Measurements from ENCODE around the gene TGFBR1. TPM values are rescaled to one million over a fixed set of nuclear protein-coding genes. Genes with fewer than 3 reads are reported as not detected.
"Not testable (repeated sequence)": the region's sequence is repeated elsewhere in the genome, so short reads cannot be mapped to it uniquely, and the experiment has no call there.

TGFBR1 gene
- total and polyA plus RNA-seq, 10 donors: 8.9 to 60.8 (median 45.4) TPM

DNA sequence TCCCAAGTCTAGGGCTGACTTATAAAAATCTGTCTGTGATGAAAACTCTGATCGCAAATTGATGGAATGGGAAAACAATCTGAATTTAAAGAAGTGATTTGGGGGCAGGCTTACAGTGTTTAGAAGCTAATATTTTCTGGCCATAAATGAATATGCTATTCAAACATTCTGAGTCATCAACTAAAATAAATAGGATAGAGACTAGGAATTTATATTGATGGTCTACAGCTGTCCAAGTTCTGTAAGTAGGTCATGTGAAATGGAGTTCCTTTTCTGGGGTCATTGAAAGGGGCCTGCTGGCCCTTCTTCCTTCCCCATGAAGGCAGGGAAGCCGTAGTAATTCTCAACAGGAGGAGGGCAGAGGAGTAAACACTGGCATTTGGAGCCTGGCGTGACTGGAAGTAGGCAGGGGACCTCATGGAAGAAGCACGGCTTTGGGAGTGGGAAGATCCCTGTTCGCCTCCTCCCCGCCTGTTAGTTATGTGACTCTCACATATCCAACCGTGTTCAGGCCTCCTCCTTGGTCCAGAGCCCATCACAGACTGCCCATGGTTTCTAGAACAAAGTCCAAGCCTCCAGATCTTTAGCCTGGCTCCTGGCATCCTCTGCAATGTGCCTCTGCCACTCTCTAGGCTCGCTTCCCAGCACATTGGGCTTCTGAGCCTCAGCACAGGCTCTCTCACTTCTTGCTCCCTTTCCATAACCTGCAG lies 85.1 kb downstream of the TGFBR1 start:
- Histone ChIP-seq H3K27ac (peak overlapping the region in 4 of 8 donors; percentile 6 to 51 (median 26)), H3K4me1 (peaks cover 0 to 19% (median 12%) of the 10 kb centered on the region in 6 donors), H3K36me3 (no peaks in the 10 kb centered on the region), H3K27me3 (replicated peaks in 1 of 7) (no peaks in the 10 kb centered on the region), H3K4me3 (no peak overlapping the region), H3K9me3 (no peaks in the 10 kb centered on the region)
- intact Hi-C loops (cut with DNase I; ENCODE audit: low total_unique reads): no loop called here
- 71 to 86% (median 78%) methylated on average over 8 of the region's 8 CpGs for WGBS, 5 donors
- no peak for TF ChIP-seq POLR2A (IDR thresholded peaks at IDR 0.05)
- no peak for DNase-seq

DNA sequence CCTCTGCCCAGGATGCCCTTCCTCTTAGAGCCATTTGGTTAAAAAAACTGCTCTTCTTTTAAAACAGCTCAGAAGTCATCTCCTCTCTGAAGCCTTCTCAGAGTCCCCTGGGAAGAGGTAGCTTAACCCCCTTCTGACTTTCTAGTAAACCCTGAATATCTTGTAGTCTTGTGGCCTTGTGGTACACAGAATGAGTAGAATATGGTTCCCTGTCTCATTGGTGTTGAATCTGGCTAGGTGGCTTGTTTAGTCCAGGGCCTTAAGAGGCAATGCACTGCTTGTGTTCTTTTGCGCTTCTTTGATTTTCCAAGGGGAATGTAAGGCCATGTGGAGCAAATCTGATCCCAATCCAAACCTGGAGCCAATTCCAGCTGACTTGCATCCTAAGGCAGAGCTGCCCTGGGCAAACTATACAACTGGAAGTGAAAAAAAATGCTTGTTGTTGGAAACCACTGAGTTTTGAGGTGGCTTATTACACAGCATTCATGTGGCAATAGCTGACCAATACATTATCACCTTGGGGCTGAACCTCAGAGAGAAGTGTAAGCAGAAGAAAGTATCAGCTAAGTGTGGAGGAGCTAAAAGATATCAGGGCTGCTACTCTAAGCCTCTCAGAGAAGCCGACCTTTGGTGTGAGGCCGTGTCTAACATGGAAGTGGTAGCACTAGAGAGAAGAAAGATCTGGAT lies 85.8 kb downstream of the TGFBR1 start:
- TF ChIP-seq, protein P1, sequence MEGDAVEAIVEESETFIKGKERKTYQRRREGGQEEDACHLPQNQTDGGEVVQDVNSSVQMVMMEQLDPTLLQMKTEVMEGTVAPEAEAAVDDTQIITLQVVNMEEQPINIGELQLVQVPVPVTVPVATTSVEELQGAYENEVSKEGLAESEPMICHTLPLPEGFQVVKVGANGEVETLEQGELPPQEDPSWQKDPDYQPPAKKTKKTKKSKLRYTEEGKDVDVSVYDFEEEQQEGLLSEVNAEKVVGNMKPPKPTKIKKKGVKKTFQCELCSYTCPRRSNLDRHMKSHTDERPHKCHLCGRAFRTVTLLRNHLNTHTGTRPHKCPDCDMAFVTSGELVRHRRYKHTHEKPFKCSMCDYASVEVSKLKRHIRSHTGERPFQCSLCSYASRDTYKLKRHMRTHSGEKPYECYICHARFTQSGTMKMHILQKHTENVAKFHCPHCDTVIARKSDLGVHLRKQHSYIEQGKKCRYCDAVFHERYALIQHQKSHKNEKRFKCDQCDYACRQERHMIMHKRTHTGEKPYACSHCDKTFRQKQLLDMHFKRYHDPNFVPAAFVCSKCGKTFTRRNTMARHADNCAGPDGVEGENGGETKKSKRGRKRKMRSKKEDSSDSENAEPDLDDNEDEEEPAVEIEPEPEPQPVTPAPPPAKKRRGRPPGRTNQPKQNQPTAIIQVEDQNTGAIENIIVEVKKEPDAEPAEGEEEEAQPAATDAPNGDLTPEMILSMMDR (IDR thresholded peaks at IDR 0.05 in 8 of 11, conservative IDR thresholded peaks at IDR 0.05 in 3 of 11): no peak
- no peak for TF ChIP-seq POLR2AphosphoS5 (IDR thresholded peaks at IDR 0.05)
- no peak for TF ChIP-seq POLR2A (IDR thresholded peaks at IDR 0.05)
- H3K9me3 ChIP-seq: no peaks in the 10 kb centered on the region
- H3K27ac ChIP-seq: peak overlapping the region in 3 of 8 donors; percentile 17 to 51 (median 35)
- peaks cover 0 to 16% (median 10%) of the 10 kb centered on the region in 6 donors for H3K4me1 ChIP-seq
- no peaks in the 10 kb centered on the region for H3K27me3 ChIP-seq (replicated peaks in 1 of 7)
- DNase-seq: no peak
- WGBS, 5 donors: 94 to 98% (median 96%) methylated on average over 3 of the region's 3 CpGs
- H3K4me3 ChIP-seq: no peak overlapping the region
- intact Hi-C loops (cut with DNase I; ENCODE audit: low total_unique reads): no loop called here
- H3K36me3 ChIP-seq: no peaks in the 10 kb centered on the region

DNA sequence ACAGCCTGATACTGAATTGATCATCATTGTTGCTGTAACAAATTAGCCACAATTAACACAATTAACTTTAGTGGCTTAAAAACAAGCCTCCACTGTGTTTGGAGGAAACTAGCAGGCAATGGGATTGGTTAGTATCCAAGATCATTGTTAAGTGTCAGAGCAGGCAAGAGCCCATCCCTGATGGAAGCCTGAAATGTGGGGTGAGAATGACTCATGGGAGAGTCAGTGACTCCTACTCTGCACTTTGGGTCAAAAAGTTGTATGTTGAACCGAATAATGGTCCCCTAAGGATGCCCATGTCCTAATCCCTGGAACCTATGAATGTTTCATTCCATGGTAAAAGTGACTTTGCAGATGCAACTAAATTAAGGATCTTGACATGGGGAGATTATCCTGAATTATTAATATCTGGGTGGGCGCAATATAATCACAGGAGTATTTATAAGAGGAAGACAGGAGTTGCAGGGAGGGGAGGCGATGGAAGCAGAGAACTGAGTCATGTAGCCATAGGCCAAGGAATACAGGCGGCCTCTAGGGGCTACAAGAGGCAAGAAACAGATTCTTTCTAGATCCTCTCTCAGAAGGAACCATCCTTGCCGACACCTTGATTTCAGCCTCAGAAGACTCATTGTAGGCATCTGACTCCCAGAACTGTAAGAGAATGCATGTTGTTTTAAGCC lies 88.0 kb downstream of the TGFBR1 start:
- Histone ChIP-seq H3K27ac (no peak overlapping the region), H3K9me3 (no peaks in the 10 kb centered on the region), H3K27me3 (replicated peaks in 1 of 7) (no peaks in the 10 kb centered on the region), H3K36me3 (no peaks in the 10 kb centered on the region), H3K4me3 (no peak overlapping the region), H3K4me1 (peaks cover 0 to under 1% (median 0%) of the 10 kb centered on the region in 6 donors)
- TF ChIP-seq POLR2AphosphoS5 (IDR thresholded peaks at IDR 0.05) (no peak), POLR2A (IDR thresholded peaks at IDR 0.05) (no peak)
- TF ChIP-seq, protein P1 (IDR thresholded peaks at IDR 0.05 in 8 of 11, conservative IDR thresholded peaks at IDR 0.05 in 3 of 11): no peak
- no peak for DNase-seq
- intact Hi-C loops (cut with DNase I; ENCODE audit: low total_unique reads): no loop called here
- 80 to 90% (median 82%) methylated on average over 5 of the region's 5 CpGs for WGBS, 5 donors

DNA sequence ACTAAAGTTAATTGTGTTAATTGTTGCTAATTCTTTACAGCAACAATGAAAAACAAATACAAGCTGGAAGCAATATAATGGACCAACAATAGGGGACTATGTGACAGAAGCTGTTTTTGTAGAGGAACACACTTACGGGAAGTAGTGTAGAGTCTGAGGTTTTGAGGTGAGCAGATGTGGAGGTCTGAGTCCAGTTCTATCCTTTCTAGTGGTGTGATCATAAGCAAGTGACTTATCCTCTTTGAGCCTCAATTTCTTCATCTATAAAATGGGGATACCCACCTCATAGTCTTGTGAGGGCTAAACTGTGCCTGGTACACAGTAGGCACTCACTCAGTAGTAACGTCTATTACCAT lies 88.5 kb downstream of the TGFBR1 start:
- no peak for DNase-seq
- Histone ChIP-seq H3K36me3 (no peaks in the 10 kb centered on the region), H3K27me3 (replicated peaks in 1 of 7) (no peaks in the 10 kb centered on the region), H3K4me1 (no peaks in the 10 kb centered on the region), H3K27ac (no peak overlapping the region), H3K9me3 (no peaks in the 10 kb centered on the region), H3K4me3 (no peak overlapping the region)
- TF ChIP-seq POLR2A (IDR thresholded peaks at IDR 0.05) (no peak), POLR2AphosphoS5 (IDR thresholded peaks at IDR 0.05) (no peak)
- TF ChIP-seq, protein P1 (IDR thresholded peaks at IDR 0.05 in 8 of 11, conservative IDR thresholded peaks at IDR 0.05 in 3 of 11): no peak
- intact Hi-C loops (cut with DNase I; ENCODE audit: low total_unique reads): no loop called here
- 60 to 75% (median 68%) methylated on average over 2 of the region's 2 CpGs for WGBS, 5 donors

DNA sequence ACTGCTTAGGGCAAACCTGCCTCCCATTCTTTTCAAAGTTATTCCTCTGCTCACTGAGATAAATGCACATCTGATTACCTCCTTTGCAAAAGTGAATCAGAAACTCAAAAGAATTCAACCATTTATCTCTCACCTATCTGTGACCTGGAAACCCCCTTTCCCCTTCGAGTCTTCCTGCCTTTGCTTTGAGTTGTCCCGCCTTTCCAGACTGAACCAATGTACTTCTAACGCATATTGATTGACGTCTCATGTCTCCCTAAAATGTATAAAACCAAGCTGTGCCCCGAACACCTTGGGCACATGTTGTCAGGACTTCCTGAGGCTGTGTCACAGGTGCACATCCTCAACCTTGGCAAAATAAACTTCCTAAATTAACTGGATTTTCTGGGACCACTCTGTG lies 91.6 kb downstream of the TGFBR1 start:
- intact Hi-C loops (cut with DNase I; ENCODE audit: low total_unique reads); H3K27ac ChIP-seq; H3K36me3 ChIP-seq; H3K27me3 ChIP-seq (replicated peaks in 1 of 7); DNase-seq; H3K4me3 ChIP-seq; H3K9me3 ChIP-seq; H3K4me1 ChIP-seq: not testable (repeated sequence)
- WGBS, 5 donors: 67 to 86% (median 78%) methylated on average over 5 of the region's 5 CpGs
